Daoy (cell line): ENCODE measurements around the gene SPEG. TPM values are rescaled to one million over a fixed set of nuclear protein-coding genes. Genes with fewer than 3 reads are reported as not detected.

Source experiments
- DNase-seq: peaks from one replicate; pipeline ENCODE4 v3.0.0-alpha.2; 2015; ENCODE audit warnings: low read depth
- total RNA-seq: library from RNA; depleted of rRNA; stranded (reverse); fragments of >200 nt; shearing (Covaris generic); gene quantifications from 2 replicates; pipeline ENCODE4 v1.2.3, GENCODE V29; 2014

SPEG gene
- total RNA-seq, 1 experiment from 2014 or later = 4.9 TPM

DNA sequence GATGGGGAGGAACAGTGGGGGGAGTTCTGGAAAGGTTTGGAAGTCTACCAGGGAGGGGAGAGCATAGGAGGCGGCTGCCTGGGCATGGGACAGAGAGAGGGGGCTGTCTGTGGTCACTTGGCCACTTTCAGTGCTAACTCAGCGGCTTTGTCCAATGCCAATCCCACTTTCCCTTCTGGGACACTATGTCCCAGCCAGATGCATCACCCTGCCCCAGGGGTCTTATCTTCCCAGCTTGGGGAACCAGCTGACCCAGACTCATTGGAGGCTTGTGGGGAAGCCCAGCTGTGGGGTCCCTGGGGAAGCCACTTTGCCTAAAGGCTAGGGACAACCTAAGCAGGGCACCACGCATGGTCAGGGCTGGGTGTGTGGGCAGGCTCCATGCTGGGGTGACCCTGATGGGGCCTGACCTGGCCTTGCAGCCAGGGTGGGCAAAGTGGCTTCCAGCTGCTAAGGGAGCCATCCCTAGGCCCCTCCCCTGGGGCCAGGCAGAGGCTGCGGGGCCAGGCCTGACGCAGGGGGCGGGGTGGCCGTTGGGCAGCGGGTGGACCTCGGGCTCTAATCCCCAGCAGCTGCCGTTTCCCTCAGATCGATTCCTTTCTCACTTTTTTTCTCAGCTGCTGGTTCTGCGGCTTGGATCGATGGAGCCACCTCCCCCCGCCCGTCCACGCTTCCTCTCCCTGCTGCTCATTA, 78.0 kb downstream of the SPEG start:
- DNase-seq = no peak

DNA sequence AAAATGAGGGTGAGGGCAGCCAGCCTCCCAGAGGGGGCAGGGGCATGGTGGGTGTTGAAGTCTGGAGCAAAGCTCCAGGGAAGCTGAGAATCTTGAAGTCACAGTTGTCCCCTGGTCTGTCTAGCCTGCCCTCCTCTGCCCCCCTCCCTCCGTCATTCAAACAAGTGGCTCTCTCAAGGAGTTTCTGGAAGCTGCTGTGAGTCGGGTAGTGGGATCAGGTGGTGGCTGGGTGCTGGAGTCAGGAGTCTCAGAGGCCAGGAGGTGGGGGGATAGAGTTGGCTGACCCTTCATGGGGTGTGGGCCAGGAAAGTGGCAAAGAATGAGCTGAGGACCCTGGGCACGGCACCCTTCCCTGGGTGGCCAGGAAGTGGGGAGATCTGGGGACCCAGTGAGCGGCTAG, 79.1 kb downstream of the SPEG start:
- no peak for DNase-seq

DNA sequence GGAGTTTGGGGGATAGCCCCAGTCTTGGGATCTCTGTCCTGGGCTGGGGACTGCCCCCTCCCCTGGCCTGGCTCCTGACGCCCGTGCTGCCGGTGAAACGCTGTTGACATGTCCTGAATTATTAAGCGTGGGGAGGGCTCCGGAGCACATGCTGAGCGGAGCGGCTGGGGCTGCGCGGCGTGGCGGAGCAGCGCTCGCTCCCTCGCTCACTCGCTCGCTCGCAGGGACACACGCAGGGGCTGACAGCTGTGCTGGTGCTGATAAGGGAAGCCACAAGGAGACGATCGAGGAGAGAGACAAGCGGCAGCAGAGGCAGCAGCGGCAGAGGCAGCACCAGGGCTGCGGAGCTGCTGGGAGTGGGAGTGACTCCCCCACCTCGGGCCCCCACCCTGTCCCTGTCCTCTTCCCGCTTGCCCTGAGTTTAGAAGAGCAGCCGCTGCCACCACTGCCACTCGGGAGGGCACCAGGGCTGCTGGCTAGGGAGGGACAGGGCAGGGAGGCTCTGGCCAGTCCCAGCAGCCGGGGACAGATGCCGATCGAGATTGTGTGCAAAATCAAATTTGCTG, 79.6 kb downstream of the SPEG start, which contains the start of gene ASIC4:
TSS of gene ASIC4 (plus strand) at position 287 of the 566 bp plus-strand sequence. CDS start at position 530, 243 bp downstream.
- no peak for DNase-seq

DNA sequence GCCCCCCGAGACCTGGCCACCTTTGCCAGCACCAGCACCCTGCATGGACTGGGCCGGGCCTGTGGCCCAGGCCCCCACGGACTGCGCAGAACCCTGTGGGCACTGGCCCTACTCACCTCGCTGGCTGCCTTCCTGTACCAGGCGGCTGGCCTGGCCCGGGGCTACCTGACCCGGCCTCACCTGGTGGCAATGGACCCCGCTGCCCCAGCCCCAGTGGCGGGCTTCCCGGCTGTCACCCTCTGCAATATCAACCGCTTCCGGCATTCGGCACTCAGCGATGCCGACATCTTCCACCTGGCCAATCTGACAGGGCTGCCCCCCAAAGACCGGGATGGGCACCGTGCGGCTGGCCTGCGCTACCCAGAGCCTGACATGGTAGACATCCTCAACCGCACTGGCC, 80.2 kb downstream of the SPEG start:
- no peak for DNase-seq

DNA sequence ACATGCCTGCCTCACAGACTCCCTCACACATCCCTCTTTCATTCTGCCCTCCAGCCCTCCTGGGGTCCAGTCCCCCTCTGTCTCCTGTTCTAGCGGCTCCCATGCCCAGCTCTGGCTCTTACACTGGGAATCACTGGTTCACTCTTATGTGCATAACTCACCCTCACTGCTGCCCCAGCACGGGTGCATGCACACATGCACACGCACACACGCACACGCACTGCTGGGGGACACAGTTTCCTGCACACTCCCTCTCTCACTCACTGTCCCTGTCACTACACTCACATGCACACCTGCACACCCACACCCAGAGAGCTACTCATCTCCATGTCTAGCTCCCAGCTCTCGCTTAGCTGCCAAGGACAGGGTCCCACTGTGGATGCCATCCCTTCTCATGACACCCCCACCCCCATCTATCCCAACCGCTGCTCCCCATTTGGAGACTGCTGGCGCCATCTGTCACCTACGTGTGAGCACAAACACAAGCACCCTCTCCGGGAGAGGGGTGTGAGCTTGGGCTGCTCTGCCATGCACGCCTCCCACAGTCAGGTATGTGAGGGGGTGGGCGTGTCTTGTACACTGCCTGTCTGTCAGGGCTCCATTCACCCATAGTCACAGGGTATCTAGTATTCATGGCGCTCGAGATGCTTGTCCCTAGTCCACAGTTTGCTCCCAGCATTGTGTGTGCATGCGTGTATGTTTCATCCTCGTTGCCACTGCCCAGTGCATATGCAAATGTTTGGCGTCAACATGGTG, 81.4 kb downstream of the SPEG start:
- DNase-seq = no peak

DNA sequence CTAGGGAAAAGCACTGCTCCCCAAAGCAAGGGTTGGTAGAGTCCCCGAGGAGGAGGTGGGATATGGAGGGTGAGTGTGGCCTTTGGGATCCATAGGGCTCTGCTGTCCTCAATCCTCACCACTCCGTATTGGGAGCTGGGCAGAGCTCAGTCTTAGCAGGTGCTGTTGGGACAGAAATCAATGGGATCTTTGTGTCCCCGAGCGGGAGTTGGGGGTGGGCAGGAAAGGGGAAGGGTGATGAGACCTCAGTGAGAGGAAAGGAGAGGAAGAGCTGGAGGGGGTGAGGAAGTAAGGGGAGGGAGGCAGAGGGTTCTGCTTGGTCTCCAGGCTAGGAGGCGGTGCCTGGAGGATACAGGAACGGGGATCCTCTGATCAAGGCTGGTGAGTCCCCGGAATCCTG, 82.2 kb downstream of the SPEG start:
- DNase-seq = no peak

DNA sequence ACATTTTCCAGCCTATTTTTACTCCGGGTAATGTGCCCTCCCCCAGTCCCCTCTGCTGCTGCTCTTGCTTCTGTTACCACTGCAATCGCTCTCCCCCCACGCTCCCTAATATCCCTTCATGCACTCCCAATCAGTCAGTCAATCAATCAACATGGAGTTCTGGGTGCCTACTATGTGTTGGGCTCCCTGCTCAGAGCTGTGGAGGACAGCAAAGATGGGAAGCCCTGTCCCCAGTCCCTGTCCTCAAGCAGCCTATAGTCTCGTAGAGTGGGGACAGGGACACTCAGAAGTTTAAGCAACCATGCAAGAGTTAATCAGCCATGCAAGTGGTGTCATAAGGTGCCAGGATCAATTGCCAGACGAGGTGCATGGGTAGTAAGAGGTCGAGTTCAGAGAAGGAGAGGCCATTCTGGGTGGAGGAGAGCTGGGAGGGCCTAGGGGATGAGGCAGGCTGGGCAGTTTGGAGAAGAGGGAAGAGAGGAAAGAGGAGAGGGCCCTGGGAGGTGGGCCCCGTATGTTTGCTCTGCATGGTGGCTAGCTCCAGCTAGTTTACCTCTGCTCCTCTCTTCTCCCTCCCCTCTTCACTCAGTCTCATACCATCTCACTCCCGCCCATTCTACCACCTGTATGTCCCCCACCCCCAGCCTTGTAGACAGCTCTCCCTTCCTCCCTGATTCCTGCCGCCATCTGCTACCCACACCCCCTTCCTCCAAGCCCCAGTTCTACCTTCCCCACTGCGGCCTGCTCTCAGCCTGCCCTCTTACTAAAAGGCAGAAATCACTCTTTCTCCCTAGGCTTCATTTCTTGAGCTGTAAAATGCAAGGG, 83.5 kb downstream of the SPEG start:
- DNase-seq = no peak

DNA sequence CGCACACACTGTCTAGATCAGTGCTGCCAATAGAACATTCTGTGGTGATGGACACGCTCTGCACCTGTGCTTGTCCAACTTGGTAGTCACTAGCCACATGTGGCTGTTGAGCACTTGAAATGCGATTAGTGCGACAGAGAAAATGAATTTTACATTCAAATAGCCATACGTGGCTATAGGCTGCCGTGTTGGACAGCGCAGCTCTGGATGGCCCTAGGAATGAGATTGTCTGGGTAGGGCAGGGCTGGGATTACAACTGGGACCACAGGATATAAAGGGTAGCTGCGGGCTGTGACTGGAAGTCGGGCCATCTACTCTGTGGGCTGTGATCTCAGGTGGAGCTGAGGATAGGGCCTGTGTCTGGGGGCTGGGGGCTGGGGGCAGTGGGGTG, 84.9 kb downstream of the SPEG start:
- no peak for DNase-seq

DNA sequence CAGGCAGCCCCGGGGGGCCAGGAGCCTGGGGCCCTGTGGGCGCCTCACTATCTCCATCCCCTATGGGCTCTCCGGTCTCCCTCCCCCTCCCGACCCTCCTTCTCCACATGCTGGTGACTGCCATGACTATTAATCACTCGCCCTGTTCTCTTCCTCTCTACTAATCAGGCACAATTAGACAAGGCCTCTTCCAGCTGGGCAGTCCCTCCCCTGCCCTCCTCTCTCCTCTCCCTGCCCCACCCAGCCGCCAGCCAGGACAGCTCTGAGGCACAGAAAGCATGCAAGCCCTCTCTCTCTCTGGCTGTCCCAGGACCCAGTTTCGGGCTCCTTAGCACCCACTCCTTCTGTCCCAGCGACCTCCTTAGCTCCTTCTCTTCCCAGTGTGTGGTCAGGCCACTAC, 85.4 kb downstream of the SPEG start:
- no peak for DNase-seq

DNA sequence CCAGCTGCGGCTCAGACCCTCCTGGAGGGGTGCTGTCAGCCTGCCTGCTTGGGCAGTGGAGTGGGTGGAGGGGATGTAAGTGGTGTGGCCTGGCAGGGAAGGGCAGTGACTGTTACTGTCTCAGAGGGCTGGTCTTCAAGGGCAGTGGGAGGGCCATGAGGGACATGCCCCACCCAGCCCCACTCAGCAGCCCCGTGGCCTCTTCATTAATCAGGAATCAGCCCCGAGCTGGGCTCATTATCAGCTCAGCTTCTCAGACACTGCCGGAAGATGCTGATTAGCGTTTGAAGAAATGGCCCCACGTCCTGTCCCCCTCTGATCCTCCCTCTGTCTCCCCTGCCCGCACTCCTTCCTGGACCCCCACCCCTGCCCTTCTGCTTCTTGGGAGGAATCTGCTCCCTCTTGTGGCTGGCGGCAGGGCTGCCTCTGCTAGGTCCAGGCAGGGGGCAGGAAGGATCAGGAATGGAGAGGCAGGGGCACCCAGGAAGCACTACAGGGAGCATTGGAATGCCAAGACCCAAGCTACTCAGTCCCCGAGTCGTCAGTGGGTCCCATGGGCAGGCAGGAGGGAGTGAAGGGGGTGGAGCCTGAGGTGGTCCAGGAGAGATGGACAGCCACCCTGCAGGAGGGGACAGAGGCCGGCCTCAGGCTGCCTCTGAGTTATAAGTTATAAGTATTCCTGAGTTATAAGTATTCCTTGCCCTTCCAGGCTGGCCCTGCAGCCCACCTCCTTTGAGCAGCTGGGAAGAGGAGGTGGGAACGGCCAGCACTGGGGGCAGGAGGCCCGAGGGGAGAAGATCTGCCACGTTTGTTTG, 86.6 kb downstream of the SPEG start:
- peak; percentile 59 for DNase-seq

DNA sequence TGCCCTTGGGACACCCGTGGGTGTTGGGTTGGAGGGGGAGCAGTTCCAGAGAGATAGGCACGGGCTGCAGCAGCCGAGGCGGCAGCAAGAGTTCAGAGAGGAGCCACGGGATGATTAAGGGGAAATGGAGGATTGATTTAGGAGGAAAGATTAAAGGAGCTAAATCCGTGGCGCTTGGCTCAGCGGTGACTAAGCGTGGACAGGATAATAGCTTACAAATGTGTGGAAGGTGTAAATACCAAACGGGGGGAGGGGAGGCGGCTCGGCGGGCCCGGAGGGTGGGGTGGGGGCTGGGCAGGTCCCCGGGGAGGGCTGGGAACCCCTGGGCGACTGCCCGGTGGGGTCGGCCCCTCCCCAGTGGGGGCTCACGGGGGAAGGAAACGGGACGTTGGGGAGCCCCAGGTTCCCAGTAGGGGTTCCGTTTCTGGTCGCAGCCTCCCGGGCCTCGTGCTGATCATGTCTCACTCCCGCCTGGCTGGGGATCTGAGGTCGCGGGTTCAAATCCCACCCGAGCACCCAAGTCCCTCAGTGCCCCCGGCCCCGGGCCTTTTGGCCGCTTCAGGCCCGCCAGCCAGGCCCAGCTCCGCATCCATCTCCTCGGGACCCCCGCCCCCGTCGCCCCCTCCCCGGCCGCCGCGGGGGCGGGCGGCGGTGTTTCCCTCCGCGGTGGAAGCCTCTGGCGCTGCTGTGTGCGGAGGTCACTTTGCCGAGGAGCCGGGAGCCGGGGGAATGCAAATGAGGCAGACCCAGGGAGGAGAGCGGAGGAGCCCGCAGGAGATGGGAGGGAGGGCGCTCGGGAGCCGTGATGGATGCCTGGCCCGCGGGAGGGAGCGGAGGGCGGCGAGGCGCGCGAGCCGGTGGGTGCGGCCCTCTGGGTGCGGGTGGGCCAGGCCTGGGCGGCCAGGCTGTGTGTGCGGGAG, 87.7 kb downstream of the SPEG start:
- DNase-seq = peak; percentile 81

DNA sequence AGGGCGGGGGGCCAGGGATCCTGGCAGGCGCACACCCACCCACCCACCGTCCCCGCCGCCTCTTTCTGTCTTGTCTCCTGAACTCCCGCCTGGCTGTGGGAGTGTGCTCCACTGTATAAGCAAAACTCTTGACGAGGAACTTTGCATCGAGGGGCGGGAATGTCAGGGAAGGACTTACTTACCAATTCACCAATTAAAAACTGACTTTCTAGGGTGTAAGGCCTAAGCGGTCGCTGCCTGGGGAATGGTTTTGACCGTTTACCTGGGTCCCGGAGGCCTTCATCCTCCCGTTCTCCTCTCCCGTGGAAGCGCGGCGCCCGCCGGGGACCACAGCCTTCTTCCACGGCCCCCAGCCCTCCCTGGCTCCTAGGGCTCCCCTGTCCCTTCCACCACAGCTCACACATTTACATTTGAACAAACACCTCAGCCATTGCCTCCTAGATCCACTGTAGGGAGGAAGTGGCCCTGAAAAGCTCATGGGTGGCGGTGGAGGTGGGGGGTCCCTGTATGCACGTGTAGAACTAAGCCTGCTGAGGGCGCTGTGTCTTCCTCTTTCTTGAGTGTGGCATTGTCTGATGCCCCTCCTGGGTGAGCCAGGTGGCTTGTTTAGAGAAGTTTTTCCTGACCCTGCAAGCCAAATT, 88.5 kb downstream of the SPEG start:
- no peak for DNase-seq

DNA sequence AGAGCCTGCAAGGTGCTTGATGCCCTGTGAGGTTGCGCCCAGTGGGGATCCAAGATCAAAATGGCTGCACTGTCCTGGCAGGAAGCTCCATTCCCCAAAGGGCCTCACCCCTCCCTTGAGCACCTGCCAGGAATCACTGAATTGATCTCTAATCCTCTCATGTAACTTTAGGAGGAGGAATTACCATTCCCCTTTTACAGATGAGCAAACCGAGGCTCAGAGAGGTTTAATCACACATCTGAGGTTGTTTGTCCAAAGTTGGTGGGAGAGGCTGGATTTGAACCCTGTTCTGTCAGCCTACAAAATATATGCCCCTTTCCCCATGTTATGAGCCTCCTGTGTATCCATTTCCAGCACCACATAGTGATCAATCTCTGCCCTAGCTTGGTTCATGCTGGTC, 90.2 kb downstream of the SPEG start:
- no peak for DNase-seq

DNA sequence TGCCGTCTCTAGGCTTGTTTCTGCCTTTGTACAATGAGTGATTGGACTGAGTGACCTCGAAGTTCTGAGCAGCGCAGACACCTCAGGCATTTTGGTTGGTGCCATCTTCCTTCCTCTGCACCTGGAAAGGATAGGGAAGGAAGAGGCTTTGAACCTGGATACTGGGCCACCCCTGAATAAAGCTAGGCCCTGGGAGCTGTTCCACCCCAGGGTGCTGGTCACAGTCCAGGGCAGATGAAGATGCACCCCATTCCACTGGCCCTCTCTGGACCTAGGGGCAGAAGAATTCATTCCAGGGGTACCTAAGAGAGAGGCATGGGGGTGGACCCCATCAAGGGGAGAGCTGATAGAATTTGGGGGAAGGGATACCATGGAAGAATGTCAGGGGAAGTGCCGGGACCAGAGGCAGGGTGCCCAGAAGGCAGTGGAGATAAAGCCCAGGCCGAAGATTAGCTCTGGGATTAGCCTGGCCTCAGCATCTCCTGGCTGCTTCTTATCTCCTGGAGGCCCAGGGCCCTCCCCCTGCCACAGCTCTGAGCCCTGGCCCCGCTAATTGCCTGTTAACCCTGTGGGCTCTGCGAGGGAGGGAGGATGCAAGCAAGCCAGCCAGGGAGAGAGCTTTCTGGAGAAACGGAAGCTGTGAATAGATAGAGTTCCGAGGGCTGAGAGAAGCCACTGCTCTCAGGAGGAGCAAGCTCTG, 91.0 kb downstream of the SPEG start:
- DNase-seq = no peak

DNA sequence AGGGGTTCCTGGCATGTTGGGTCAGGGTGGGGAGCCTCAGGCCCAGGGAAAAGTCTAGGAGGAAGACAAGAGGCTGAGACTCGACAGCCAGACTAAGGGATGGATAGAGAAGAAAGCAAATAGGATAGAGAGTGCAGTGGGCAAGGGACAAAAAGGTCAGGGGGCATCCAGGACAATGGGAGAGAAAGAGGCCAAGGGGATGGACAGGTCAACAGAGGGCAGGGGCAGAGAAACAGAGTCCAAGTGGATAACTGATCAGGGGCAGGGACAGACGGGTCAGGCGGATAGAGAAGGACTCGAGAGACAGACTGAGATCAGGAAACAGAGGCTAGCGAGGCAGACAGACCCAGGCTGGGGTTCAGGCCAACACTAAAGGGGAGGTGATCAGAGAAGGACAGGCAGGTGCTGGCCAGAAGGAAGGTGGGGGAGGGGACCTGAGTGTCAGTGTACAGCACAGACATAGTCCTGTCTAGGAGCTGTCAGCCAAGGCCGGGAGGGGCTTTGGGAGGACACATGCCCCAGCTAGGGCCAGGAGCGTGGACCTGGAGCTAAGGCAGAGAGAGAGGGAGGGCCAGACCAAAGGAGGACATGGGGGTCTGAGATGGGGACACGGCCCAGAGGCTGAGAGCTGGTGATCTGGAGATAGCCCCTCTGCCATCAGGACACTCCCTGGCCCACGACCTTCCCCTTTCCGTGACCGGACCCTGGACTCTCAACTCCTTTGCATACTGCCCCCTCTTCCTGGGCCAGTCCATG, 91.9 kb downstream of the SPEG start:
- DNase-seq = no peak

DNA sequence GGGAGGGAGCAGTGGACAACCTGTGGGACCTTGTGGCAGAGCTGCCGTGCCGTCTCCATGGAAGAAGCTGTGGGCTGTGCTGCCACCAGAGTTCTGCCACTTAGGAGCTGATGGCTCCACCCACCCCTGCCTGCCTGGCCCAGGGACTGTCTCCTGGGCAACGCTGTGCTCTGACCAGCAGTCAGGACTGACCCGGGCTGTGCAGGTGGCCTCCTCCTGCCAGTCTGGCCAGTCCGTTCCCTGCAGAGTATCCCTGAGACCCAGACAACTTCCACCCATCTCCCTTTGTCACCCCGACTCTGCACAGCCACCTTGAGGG, 92.4 kb downstream of the SPEG start:
- DNase-seq = no peak

DNA sequence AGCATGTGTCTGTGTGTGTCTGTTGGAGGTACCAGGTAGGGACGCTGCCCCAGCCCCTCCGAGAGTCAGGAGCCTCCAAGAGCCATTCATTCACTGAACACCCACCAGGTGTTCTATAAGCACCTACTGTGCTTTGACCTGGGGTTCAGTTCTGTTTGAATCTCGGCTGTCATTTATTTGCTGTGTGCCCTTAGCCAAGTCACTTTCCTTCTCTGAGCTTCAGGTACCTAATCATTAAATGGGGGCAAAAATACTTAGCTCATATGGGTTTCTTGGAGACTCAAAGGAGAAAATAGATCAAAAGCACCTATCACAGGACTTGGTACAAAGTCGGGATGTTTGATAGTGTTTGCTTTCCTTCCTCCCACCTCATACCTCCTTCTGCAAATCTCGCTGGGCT, 92.8 kb downstream of the SPEG start:
- DNase-seq = no peak
